Choroid plexus epithelial cell (primary cell): ENCODE measurements around the gene SOX10.
A peak's percentile ranks its signal among the peaks of the same experiment; 100 is the strongest.

ENCODE experiments used
- DNase-seq: peaks from one replicate; pipeline ENCODE4 v3.0.0-alpha.2; 2010; ENCODE audit warnings: low read depth
- H3K4me3 ChIP-seq: 2 replicates; pipeline ENCODE4 v1.5.1; 2011; ENCODE audit warnings: low read depth, mild to moderate bottlenecking, control low read depth, low read length, moderate library complexity
- TF ChIP-seq, protein P1 (sequence below): conservative IDR thresholded peaks from 2 replicates; pipeline ENCODE4 v1.5.1; 2011; ENCODE audit warnings: low read depth, mild to moderate bottlenecking, control low read depth, inconsistent platforms, low read length, moderate library complexity

SOX10 gene

DNA sequence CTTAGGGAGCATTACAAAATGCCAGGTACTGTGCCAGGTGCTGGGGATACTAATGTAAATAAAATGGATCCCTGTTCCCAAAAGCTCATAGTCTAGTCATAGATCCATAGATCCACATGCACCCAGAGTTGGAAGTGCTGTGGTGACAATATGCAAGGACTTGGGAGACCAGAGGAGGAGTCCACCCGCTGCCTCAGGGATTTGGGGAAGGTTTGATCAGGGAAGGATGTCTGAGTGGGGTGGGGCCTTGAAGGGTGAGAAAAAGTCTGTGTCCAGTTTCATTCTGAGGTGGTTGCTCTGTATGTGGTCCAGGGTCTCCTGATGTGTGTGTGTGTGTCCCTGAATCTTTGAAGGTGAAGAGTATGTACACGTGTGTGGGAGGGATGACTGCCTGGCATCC is 9.2 kb downstream of the SOX10 start:
- H3K4me3 ChIP-seq = no peak overlapping the region
- TF ChIP-seq, protein P1, sequence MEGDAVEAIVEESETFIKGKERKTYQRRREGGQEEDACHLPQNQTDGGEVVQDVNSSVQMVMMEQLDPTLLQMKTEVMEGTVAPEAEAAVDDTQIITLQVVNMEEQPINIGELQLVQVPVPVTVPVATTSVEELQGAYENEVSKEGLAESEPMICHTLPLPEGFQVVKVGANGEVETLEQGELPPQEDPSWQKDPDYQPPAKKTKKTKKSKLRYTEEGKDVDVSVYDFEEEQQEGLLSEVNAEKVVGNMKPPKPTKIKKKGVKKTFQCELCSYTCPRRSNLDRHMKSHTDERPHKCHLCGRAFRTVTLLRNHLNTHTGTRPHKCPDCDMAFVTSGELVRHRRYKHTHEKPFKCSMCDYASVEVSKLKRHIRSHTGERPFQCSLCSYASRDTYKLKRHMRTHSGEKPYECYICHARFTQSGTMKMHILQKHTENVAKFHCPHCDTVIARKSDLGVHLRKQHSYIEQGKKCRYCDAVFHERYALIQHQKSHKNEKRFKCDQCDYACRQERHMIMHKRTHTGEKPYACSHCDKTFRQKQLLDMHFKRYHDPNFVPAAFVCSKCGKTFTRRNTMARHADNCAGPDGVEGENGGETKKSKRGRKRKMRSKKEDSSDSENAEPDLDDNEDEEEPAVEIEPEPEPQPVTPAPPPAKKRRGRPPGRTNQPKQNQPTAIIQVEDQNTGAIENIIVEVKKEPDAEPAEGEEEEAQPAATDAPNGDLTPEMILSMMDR = no peak
- DNase-seq = no peak

- TF ChIP-seq, protein P1 = no peak
- H3K4me3 ChIP-seq = no peak overlapping the region
- no peak for DNase-seq
These were observed 10.8 kb downstream of the SOX10 start for GRCh38 chr22:37973271-37974170.

DNA sequence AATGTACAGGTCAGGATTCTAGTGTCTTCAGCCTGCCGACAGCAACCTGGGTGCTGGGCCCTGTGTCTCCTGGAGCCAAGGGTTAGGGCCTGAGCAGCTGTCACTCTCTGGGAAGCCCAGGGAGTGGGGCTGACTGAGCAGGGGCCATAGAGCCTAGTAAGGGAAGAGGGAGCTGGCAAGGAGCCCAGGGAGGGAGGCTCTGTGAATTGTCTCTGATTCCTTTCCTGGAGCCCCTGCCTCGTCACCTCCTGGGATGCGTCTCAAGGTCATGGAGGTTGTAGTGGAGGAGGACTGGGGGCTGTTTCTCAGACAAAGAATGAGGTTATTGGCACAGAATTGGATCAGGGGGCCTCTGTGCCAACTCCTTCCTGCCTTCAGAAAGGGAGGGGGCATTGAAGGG is 11.8 kb downstream of the SOX10 start:
- TF ChIP-seq, protein P1 = no peak
- peak; percentile 17 for DNase-seq
- no peak overlapping the region for H3K4me3 ChIP-seq

- TF ChIP-seq, protein P1 = no peak
- DNase-seq = no peak
- no peak overlapping the region for H3K4me3 ChIP-seq
These were observed 12.6 kb downstream of the SOX10 start for GRCh38 chr22:37971475-37972434.

DNA sequence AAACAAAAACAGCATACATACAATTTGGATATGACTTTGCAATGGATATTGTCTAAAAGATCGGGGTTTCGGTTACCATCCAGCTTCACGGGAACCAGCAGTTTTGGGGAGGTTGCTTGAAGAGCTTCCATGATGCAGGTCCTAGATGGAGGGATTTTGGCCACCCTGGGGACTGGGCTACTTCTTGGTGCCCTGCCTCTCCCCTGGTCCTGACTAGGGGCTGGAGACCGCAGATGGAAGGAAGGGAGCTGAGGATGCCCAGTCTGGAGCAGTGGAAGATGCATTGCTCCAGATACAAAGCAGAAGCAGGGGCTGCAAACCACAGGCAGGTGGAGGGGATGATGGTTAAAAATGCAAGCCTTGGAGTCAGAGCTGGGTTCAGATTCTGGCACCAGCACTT is 13.5 kb downstream of the SOX10 start:
- H3K4me3 ChIP-seq = no peak overlapping the region
- no peak for DNase-seq
- TF ChIP-seq, protein P1 = no peak

DNA sequence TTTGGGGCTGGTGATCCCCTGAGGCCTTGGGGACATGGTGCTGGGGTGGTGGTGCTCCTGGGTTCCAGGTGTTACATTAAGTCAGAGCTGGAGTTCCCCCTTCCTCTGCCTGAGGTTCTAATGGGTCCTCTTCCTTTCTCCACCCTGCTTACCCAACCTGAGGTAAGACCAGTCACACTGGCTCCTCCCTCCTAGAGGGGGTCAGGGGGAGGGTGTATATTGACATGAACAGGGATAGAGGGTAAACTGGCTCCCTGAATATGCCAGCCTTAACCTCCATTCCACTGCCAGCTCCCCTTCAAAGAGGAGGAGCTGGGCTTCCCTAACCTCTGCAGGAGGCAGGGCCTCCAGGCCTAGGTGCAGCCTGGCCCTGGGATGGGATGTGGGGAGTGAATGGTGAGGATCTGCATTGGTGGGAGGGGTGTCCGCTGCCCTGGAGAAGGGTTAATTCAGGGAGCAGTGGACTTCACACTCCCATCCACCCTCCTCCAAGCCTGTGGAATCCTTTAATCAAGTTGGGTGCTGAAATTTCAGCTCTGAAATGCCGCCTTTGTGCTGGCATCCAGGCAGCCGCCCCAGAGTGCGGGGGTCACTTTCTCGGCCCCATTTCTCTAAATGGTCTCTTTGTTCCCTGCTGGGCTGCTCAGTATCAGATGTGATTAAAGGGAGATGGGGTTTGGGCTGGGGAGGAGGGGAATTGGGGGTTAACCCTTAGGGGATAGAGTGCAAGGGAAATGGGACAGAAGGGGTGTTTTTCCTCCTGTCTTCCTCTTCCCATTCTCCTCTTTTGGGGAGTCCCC is 15.7 kb downstream of the SOX10 start:
- TF ChIP-seq, protein P1 = no peak
- DNase-seq = no peak
- no peak overlapping the region for H3K4me3 ChIP-seq
